ENCODE measurements around the gene PEX3. TPM values are rescaled to one million over a fixed set of nuclear protein-coding genes. Genes with fewer than 3 reads are reported as not detected.
A peak's percentile ranks its signal among the peaks of the same experiment; 100 is the strongest.
"Not testable (repeated sequence)": the region's sequence is repeated elsewhere in the genome, so short reads cannot be mapped to it uniquely, and the experiment has no call there.

PEX3 gene
- total RNA-seq, 1 donor from 2014 or later: 15.1 TPM

GRCh38 chr6:143506199-143506598 lies 55.6 kb downstream of the PEX3 start:
- peaks cover 27% of the 10 kb centered on the region for H3K36me3 Mint-ChIP-seq (ENCODE audit: insufficient read depth)
- TF ChIP-seq CTCF (IDR thresholded peaks at IDR 0.05; ENCODE audit: unreplicated experiment): no peak

GRCh38 chr6:143506620-143507019 lies 56.0 kb downstream of the PEX3 start:
- H3K36me3 Mint-ChIP-seq (ENCODE audit: insufficient read depth): peaks cover 23% of the 10 kb centered on the region
- H3K27me3 Mint-ChIP-seq: no peaks in the 10 kb centered on the region
- no peak for DNase-seq (ENCODE audit: low spot score, unreplicated experiment)
- H3K4me3 Mint-ChIP-seq (ENCODE audit: low read depth): no peak overlapping the region
- no peak overlapping the region for H3K27ac Mint-ChIP-seq
- H3K4me1 Mint-ChIP-seq (ENCODE audit: low read depth): peaks cover 14% of the 10 kb centered on the region
- no peaks in the 10 kb centered on the region for H3K9me3 Mint-ChIP-seq (ENCODE audit: low read depth)
- no peak for TF ChIP-seq CTCF (IDR thresholded peaks at IDR 0.05; ENCODE audit: unreplicated experiment)

More at GRCh38 chr6:143506199-143506598, 55.6 kb downstream of the PEX3 start:
- H3K27ac Mint-ChIP-seq: no peak overlapping the region
- H3K4me3 Mint-ChIP-seq (ENCODE audit: low read depth): no peak overlapping the region
- H3K4me1 Mint-ChIP-seq (ENCODE audit: low read depth): peaks cover 13% of the 10 kb centered on the region
- DNase-seq (ENCODE audit: low spot score, unreplicated experiment): no peak
- H3K9me3 Mint-ChIP-seq (ENCODE audit: low read depth): no peaks in the 10 kb centered on the region
- no peaks in the 10 kb centered on the region for H3K27me3 Mint-ChIP-seq

GRCh38 chr6:143507358-143508145 lies 56.9 kb downstream of the PEX3 start:
- H3K27ac Mint-ChIP-seq: peak overlapping the region; percentile 15

GRCh38 chr6:143510326-143510725 lies 59.7 kb downstream of the PEX3 start:
- not testable (repeated sequence) for H3K27me3 Mint-ChIP-seq; H3K27ac Mint-ChIP-seq; H3K9me3 Mint-ChIP-seq (ENCODE audit: low read depth); DNase-seq (ENCODE audit: low spot score, unreplicated experiment)
- Mint-ChIP-seq H3K4me1 (ENCODE audit: low read depth) (peaks cover 17% of the 10 kb centered on the region), H3K36me3 (ENCODE audit: insufficient read depth) (peaks cover 19% of the 10 kb centered on the region), H3K4me3 (ENCODE audit: low read depth) (peak overlapping the region; percentile 78)

More at GRCh38 chr6:143507358-143508145, 56.9 kb downstream of the PEX3 start:
- Mint-ChIP-seq H3K36me3 (ENCODE audit: insufficient read depth) (peaks cover 23% of the 10 kb centered on the region), H3K4me1 (ENCODE audit: low read depth) (peaks cover 17% of the 10 kb centered on the region), H3K9me3 (ENCODE audit: low read depth) (no peaks in the 10 kb centered on the region), H3K27me3 (no peaks in the 10 kb centered on the region), H3K4me3 (ENCODE audit: low read depth) (no peak overlapping the region)
- TF ChIP-seq CTCF (IDR thresholded peaks at IDR 0.05; ENCODE audit: unreplicated experiment): no peak
- DNase-seq (ENCODE audit: low spot score, unreplicated experiment): no peak

- H3K27ac Mint-ChIP-seq: peak within 1 kb of the TSS; percentile 95
- peaks cover 17% of the 10 kb centered on the region for H3K4me1 Mint-ChIP-seq (ENCODE audit: low read depth)
- peaks cover 11% of the 10 kb centered on the region for H3K27me3 Mint-ChIP-seq
- H3K36me3 Mint-ChIP-seq (ENCODE audit: insufficient read depth): peaks cover 11% of the 10 kb centered on the region
- peak; percentile 69 for DNase-seq (ENCODE audit: low spot score, unreplicated experiment)
- peak; percentile 5 for TF ChIP-seq CTCF (IDR thresholded peaks at IDR 0.05; ENCODE audit: unreplicated experiment)
- H3K9me3 Mint-ChIP-seq (ENCODE audit: low read depth): no peaks in the 10 kb centered on the region
- peak within 1 kb of the TSS; percentile 78 for H3K4me3 Mint-ChIP-seq (ENCODE audit: low read depth)
These were observed 60.6 kb downstream of the PEX3 start, which contains the start of gene FUCA2 for GRCh38 chr6:143510991-143511891. Gene FUCA2 (minus strand): TSS chr6:143511720. CDS start chr6:143511634, 86 bp downstream.
